ENCODE results near the gene ANKS1A. TPM values are rescaled to one million over a fixed set of nuclear protein-coding genes. Genes with fewer than 3 reads are reported as not detected.
A peak's percentile ranks its signal among the peaks of the same experiment; 100 is the strongest.

Gene ANKS1A
- total and polyA plus RNA-seq, 7 experiments from 2014 or later = 2.1 to 14.8 (median 9.6) TPM

DNA sequence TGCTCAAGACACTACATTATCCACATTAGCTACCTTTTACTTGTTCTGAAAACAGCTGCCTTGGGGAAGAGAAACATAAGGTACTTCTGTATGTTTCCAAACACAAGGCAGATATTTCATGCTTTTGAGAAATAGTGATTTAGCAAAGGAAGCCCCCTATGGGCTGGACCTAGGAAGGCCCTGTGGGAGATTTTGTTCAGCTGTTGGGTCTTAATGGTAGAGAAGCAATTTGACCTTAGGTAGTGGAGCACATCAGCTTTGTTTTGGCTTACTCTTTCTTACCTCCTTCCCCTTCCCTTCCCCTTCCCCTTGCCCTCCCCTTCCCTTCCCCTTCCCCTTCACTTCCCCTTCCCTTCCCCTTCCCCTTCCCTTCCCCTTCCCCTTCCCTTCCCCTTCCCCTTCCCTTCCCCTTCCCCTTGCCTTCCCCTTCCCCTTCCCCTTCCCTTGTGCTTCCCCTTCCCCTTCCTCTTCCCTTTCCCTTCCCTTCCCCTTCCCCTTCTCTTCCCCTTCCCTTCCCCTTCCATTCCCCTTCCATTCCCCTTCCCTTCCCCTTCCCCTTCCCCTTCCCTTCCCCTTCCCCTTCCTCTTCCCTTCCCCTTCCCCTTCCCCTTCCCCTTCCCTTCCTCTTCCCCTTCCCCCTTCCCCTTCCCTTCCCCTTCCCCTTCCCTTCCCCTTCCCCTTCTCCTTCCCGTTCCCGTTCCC lies 84.6 kb downstream of the ANKS1A start:
- DNase-seq (no peak), ATAC-seq (no peak)
- ChIA-PET CTCF (interaction anchor here (0.6 kb wide), 1 partner anchor 13 kb away, joined by 3 read pairs; no protein-coding TSS in a partner anchor), POLR2A (no interaction called here)
- no peaks in the 10 kb centered on the region for H3K9me3 ChIP-seq (ENCODE audit: control insufficient read depth in 2 of 3, low read length in 3 of 3)
- no peaks in the 10 kb centered on the region for H3K27me3 ChIP-seq (ENCODE audit: control insufficient read depth in 2 of 2, insufficient read depth in 2 of 2, low read length in 2 of 2)
- Mint-ChIP-seq H3K27me3 (no peaks in the 10 kb centered on the region), H3K9me3 (no peaks in the 10 kb centered on the region), H3K4me3 (no peak overlapping the region), H3K36me3 (peaks cover 5 to 41% (median 21%) of the 10 kb centered on the region in 5 donors), H3K27ac (no peak overlapping the region), H3K4me1 (peaks cover 0 to 8% (median 0%) of the 10 kb centered on the region in 7 donors)
- intact Hi-C loops (cut with micrococcal nuclease) = no loop called here
- H3K4me1 ChIP-seq (ENCODE audit: control insufficient read depth in 2 of 2, insufficient read depth in 2 of 2, low read length in 2 of 2) = no peaks in the 10 kb centered on the region
- no peak overlapping the region for H3K27ac ChIP-seq (ENCODE audit: low read depth, low read length)
- no peak overlapping the region for H3K4me3 ChIP-seq (ENCODE audit: low read length)
- peaks cover 0 to 23% (median 6%) of the 10 kb centered on the region in 3 experiments for H3K36me3 ChIP-seq (ENCODE audit: control insufficient read depth in 2 of 3, insufficient read depth in 3 of 3, low read length in 3 of 3)

DNA sequence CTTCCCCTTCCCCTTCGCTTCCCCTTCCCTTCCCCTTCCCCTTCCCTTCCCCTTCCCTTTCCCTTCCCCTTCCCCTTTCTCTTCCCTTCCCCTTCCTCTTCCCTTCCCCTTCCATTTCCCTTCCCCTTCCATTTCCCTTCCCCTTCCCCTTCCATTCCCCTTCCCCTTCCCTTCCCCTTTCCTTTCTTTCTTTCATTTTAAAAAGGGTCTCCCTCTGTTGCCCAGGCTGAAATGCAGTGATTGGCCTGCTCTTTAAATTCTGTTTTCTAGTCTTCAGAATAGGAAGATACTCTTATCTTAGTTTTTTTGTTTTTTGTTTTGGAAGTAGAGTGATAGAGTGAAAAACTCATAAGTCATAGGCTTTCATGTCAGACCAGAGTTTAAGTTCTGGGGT lies 85.2 kb downstream of the ANKS1A start:
- H3K27ac Mint-ChIP-seq = peak overlapping the region in 1 of 9 donors; percentile 56
- no peak for ATAC-seq
- DNase-seq = no peak
- no peaks in the 10 kb centered on the region for H3K9me3 ChIP-seq (ENCODE audit: control insufficient read depth in 2 of 3, low read length in 3 of 3)
- no peak overlapping the region for H3K4me3 Mint-ChIP-seq
- intact Hi-C loops (cut with micrococcal nuclease) = no loop called here
- no peaks in the 10 kb centered on the region for H3K4me1 ChIP-seq (ENCODE audit: control insufficient read depth in 2 of 2, insufficient read depth in 2 of 2, low read length in 2 of 2)
- H3K4me3 ChIP-seq (ENCODE audit: low read length) = no peak overlapping the region
- H3K27me3 ChIP-seq (ENCODE audit: control insufficient read depth in 2 of 2, insufficient read depth in 2 of 2, low read length in 2 of 2) = no peaks in the 10 kb centered on the region
- H3K27me3 Mint-ChIP-seq = no peaks in the 10 kb centered on the region
- ChIA-PET POLR2A (no interaction called here), CTCF (interaction anchor here (1.0 kb wide), 1 partner anchor 12 kb away, joined by 3 read pairs; no protein-coding TSS in a partner anchor)
- peaks cover 0 to 23% (median 6%) of the 10 kb centered on the region in 3 experiments for H3K36me3 ChIP-seq (ENCODE audit: control insufficient read depth in 2 of 3, insufficient read depth in 3 of 3, low read length in 3 of 3)
- H3K27ac ChIP-seq (ENCODE audit: low read depth, low read length) = no peak overlapping the region
- peaks cover 0 to 8% (median 0%) of the 10 kb centered on the region in 7 donors for H3K4me1 Mint-ChIP-seq
- H3K36me3 Mint-ChIP-seq = peaks cover 5 to 42% (median 21%) of the 10 kb centered on the region in 5 donors
- H3K9me3 Mint-ChIP-seq = no peaks in the 10 kb centered on the region

DNA sequence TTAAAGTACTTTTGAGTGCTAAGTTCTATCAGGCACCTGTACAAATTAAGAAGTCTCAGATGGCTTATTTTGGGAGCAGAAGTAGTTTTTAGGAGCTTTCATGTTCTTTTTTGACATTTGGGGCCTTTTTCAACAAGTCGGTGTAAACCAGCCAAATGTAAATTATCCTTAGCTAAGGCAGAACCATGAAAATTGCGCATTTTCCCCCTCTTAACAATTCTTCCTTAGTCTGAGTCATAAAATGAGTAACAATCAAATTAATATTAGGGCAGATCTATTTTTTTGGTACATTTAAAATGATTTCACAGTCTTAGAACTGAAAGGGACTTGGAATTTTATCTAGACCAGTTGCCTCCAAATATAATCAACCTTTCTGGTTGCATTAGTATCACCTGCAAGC lies 87.2 kb downstream of the ANKS1A start:
- no peak overlapping the region for H3K4me3 ChIP-seq (ENCODE audit: low read length)
- no peak for DNase-seq
- no peak overlapping the region for H3K27ac ChIP-seq (ENCODE audit: low read depth, low read length)
- no peaks in the 10 kb centered on the region for H3K27me3 ChIP-seq (ENCODE audit: control insufficient read depth in 2 of 2, insufficient read depth in 2 of 2, low read length in 2 of 2)
- Mint-ChIP-seq H3K27ac (no peak overlapping the region), H3K27me3 (no peaks in the 10 kb centered on the region), H3K4me3 (no peak overlapping the region), H3K9me3 (no peaks in the 10 kb centered on the region), H3K36me3 (peaks cover 0 to 27% (median 6%) of the 10 kb centered on the region in 5 donors), H3K4me1 (peaks cover 0 to 2% (median 0%) of the 10 kb centered on the region in 7 donors)
- no peak for ATAC-seq
- peaks cover 0 to 8% (median 3%) of the 10 kb centered on the region in 3 experiments for H3K36me3 ChIP-seq (ENCODE audit: control insufficient read depth in 2 of 3, insufficient read depth in 3 of 3, low read length in 3 of 3)
- no peaks in the 10 kb centered on the region for H3K9me3 ChIP-seq (ENCODE audit: control insufficient read depth in 2 of 3, low read length in 3 of 3)
- POLR2A ChIA-PET = interaction anchor here (0.8 kb wide), 1 partner anchor 88 kb away, joined by 3 read pairs; the partner anchor contains the start of gene TAF11
- no peaks in the 10 kb centered on the region for H3K4me1 ChIP-seq (ENCODE audit: control insufficient read depth in 2 of 2, insufficient read depth in 2 of 2, low read length in 2 of 2)
- intact Hi-C loops (cut with micrococcal nuclease) = no loop called here
- CTCF ChIA-PET = no interaction called here

DNA sequence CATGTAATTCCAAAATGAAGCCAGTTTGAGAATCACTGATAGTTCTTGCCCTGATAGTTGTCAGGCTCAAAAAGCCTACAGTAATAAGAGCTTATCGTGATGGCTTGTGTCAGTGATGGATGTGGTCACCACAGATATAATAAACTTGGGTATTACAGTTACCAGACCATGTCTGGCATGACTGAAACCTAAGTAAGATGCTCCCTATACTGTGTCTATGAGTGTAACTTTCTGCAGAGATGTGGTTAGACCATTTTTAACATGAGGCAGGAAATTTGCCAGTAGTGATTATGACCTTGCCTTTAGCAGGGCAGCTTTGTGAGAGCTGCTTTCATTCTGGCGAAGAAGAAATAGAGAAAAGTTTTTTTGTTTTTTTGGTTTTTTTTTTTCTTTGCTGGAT lies 90.2 kb downstream of the ANKS1A start:
- CTCF ChIA-PET = no interaction called here
- no peak overlapping the region for H3K27ac Mint-ChIP-seq

DNA sequence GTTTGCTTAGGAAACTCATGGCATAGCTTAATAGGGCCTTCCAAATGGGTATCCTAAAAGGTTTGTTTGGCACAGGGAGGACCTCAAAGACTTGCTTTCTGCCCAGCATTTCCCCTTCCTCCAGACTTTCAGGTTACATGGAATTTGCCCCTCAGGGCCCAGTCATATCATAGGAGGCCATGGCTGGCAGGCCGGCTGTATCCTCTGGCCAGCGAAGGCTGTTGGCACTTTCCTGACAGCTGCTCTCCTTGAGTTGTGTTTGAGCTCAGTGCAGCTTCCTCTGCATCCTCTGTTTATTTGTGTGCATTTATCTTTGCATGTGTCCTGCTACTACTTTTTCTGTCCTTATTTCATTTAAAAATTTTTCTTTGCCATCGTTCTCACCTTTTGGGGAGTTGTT lies 90.9 kb downstream of the ANKS1A start:
- H3K27ac Mint-ChIP-seq = no peak overlapping the region

More for the DNA sequence above, 90.2 kb downstream of the ANKS1A start:
- peaks cover 0 to 29% (median 15%) of the 10 kb centered on the region in 5 donors for H3K36me3 Mint-ChIP-seq
- DNase-seq (no peak), ATAC-seq (no peak)
- Histone ChIP-seq H3K27ac (ENCODE audit: low read depth, low read length) (no peak overlapping the region), H3K36me3 (ENCODE audit: control insufficient read depth in 2 of 3, insufficient read depth in 3 of 3, low read length in 3 of 3) (peaks cover 0 to 25% (median 0%) of the 10 kb centered on the region in 3 experiments), H3K27me3 (ENCODE audit: control insufficient read depth in 2 of 2, insufficient read depth in 2 of 2, low read length in 2 of 2) (no peaks in the 10 kb centered on the region), H3K4me3 (ENCODE audit: low read length) (no peak overlapping the region), H3K9me3 (ENCODE audit: control insufficient read depth in 2 of 3, low read length in 3 of 3) (no peaks in the 10 kb centered on the region), H3K4me1 (ENCODE audit: control insufficient read depth in 2 of 2, insufficient read depth in 2 of 2, low read length in 2 of 2) (no peaks in the 10 kb centered on the region)
- intact Hi-C loops (cut with micrococcal nuclease) = no loop called here
- no peaks in the 10 kb centered on the region for H3K9me3 Mint-ChIP-seq
- peaks cover 0 to 2% (median 0%) of the 10 kb centered on the region in 7 donors for H3K4me1 Mint-ChIP-seq
- no peaks in the 10 kb centered on the region for H3K27me3 Mint-ChIP-seq
- H3K4me3 Mint-ChIP-seq = no peak overlapping the region
- POLR2A ChIA-PET = interaction anchor here (0.8 kb wide), 1 partner anchor 1706 kb away, joined by 3 read pairs; no protein-coding TSS in a partner anchor

DNA sequence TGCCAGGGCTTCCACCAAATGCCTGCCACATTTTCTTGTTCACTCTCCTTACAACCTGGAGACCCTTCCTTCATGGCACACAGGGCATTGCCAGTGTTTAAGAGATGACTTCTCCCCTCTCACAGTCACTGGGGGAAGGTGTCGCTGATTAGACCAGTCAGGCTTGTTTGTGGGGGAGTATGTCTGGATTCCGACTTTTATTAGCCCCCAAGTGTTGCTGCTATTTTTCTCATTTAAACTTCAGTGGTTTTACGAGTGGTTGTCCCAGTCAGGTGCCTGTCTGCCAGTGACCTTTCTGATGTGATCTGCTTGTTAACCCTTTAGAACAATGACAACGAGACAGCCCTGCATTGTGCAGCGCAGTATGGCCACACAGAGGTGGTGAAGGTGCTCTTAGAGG lies 92.3 kb downstream of the ANKS1A start:
- Mint-ChIP-seq H3K4me3 (no peak overlapping the region), H3K9me3 (no peaks in the 10 kb centered on the region), H3K4me1 (no peaks in the 10 kb centered on the region), H3K27me3 (no peaks in the 10 kb centered on the region), H3K27ac (no peak overlapping the region), H3K36me3 (peaks cover 6 to 45% (median 15%) of the 10 kb centered on the region in 5 donors)
- POLR2A ChIA-PET = no interaction called here
- Histone ChIP-seq H3K27ac (ENCODE audit: low read depth, low read length) (no peak overlapping the region), H3K36me3 (ENCODE audit: control insufficient read depth in 2 of 3, insufficient read depth in 3 of 3, low read length in 3 of 3) (peaks cover 4 to 45% (median 7%) of the 10 kb centered on the region in 3 experiments), H3K4me3 (ENCODE audit: low read length) (no peak overlapping the region), H3K4me1 (ENCODE audit: control insufficient read depth in 2 of 2, insufficient read depth in 2 of 2, low read length in 2 of 2) (no peaks in the 10 kb centered on the region), H3K9me3 (ENCODE audit: control insufficient read depth in 2 of 3, low read length in 3 of 3) (no peaks in the 10 kb centered on the region), H3K27me3 (ENCODE audit: control insufficient read depth in 2 of 2, insufficient read depth in 2 of 2, low read length in 2 of 2) (no peaks in the 10 kb centered on the region)
- CTCF ChIA-PET = no interaction called here
- DNase-seq (no peak), ATAC-seq (no peak)
- intact Hi-C loops (cut with micrococcal nuclease) = no loop called here

More for the DNA sequence above, 90.9 kb downstream of the ANKS1A start:
- no peaks in the 10 kb centered on the region for H3K4me1 ChIP-seq (ENCODE audit: control insufficient read depth in 2 of 2, insufficient read depth in 2 of 2, low read length in 2 of 2)
- intact Hi-C loops (cut with micrococcal nuclease) = no loop called here
- Mint-ChIP-seq H3K9me3 (no peaks in the 10 kb centered on the region), H3K4me3 (no peak overlapping the region), H3K4me1 (no peaks in the 10 kb centered on the region), H3K36me3 (peaks cover 6 to 35% (median 15%) of the 10 kb centered on the region in 5 donors), H3K27me3 (no peaks in the 10 kb centered on the region)
- no peak overlapping the region for H3K4me3 ChIP-seq (ENCODE audit: low read length)
- H3K27ac ChIP-seq (ENCODE audit: low read depth, low read length) = no peak overlapping the region
- ATAC-seq (no peak), DNase-seq (no peak)
- no peaks in the 10 kb centered on the region for H3K27me3 ChIP-seq (ENCODE audit: control insufficient read depth in 2 of 2, insufficient read depth in 2 of 2, low read length in 2 of 2)
- peaks cover 0 to 32% (median under 1%) of the 10 kb centered on the region in 3 experiments for H3K36me3 ChIP-seq (ENCODE audit: control insufficient read depth in 2 of 3, insufficient read depth in 3 of 3, low read length in 3 of 3)
- H3K9me3 ChIP-seq (ENCODE audit: control insufficient read depth in 2 of 3, low read length in 3 of 3) = no peaks in the 10 kb centered on the region
- CTCF ChIA-PET = no interaction called here
- POLR2A ChIA-PET = interaction anchor here (0.8 kb wide), 1 partner anchor 1705 kb away, joined by 3 read pairs; no protein-coding TSS in a partner anchor

DNA sequence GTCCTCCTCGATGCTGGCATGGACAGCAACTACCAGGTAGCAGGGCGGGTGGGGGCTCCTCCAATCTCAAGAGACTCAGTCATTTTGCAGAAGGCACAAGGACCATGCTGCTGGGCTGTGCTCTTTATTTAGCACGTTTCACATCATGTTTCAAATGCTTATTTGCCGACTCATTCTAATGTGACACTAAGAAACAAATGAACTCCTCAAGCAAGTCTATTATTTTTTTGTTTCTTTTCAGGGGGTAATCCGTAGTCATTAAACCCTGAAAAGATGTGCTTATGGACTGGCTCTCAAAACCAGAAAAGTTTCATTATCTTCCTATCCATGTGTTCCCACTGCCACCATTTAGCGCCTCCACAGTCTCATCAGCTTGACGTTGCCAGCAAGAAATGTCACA lies 92.9 kb downstream of the ANKS1A start:
- peaks cover 4 to 47% (median 7%) of the 10 kb centered on the region in 3 experiments for H3K36me3 ChIP-seq (ENCODE audit: control insufficient read depth in 2 of 3, insufficient read depth in 3 of 3, low read length in 3 of 3)
- CTCF ChIA-PET = no interaction called here
- POLR2A ChIA-PET = no interaction called here
- H3K27ac Mint-ChIP-seq = no peak overlapping the region
- peaks cover 6 to 48% (median 15%) of the 10 kb centered on the region in 5 donors for H3K36me3 Mint-ChIP-seq
- H3K27me3 ChIP-seq (ENCODE audit: control insufficient read depth in 2 of 2, insufficient read depth in 2 of 2, low read length in 2 of 2) = no peaks in the 10 kb centered on the region
- H3K27ac ChIP-seq (ENCODE audit: low read depth, low read length) = no peak overlapping the region
- intact Hi-C loops (cut with micrococcal nuclease) = no loop called here
- no peaks in the 10 kb centered on the region for H3K27me3 Mint-ChIP-seq
- H3K9me3 ChIP-seq (ENCODE audit: control insufficient read depth in 2 of 3, low read length in 3 of 3) = no peaks in the 10 kb centered on the region
- no peak for ATAC-seq
- no peaks in the 10 kb centered on the region for H3K9me3 Mint-ChIP-seq
- no peak for DNase-seq
- H3K4me3 Mint-ChIP-seq = no peak overlapping the region
- H3K4me1 ChIP-seq (ENCODE audit: control insufficient read depth in 2 of 2, insufficient read depth in 2 of 2, low read length in 2 of 2) = no peaks in the 10 kb centered on the region
- H3K4me3 ChIP-seq (ENCODE audit: low read length) = no peak overlapping the region
- no peaks in the 10 kb centered on the region for H3K4me1 Mint-ChIP-seq
